HepG2 (cell line): ENCODE data around the gene KCNJ14. TPM values are rescaled to one million over a fixed set of nuclear protein-coding genes. Genes with fewer than 3 reads are reported as not detected.
A peak's percentile ranks its signal among the peaks of the same experiment; 100 is the strongest.

ENCODE experiments used
- ATAC-seq: fragments of 200-7000 bp; cut with Tn5 transposase; 3 replicates; pipeline ENCODE4 v1.9.1; 2020; ENCODE audit warnings: mild to moderate bottlenecking, moderate library complexity
- BruUV-seq: library from RNA; stranded (reverse); fragments of 400-500 nt; replicated peaks from 2 replicates; lab custom pipeline; 2021; lab: Mats Ljungman, UMichigan
- CTCF ChIA-PET: fragments of 300-600 bp; formaldehyde crosslinking; extraction: SDS; loops from one replicate; lab custom pipeline; 2021; ENCODE audit warnings: low total read pairs, inconsistent platforms, low intra/inter-chr PET ratio; lab: Yijun Ruan, JAX
- POLR2A ChIA-PET: fragments of 350-600 bp; sonication (Branson Sonifier 250); formaldehyde crosslinking; loops from one replicate; lab custom pipeline; 2020; ENCODE audit warnings: antibody characterized with exemption, inconsistent platforms; lab: Yijun Ruan, JAX
- DNase-seq: peaks from one replicate; pipeline ENCODE4 v3.0.0-alpha.2; 2015; ENCODE audit warnings: low spot score
- FAIRE-seq: peaks from 3 replicates; lab custom pipeline; 2011; peaks lifted over from hg19 to GRCh38; lab: Jason Lieb, UNC
- H2AFZ ChIP-seq: one replicate; pipeline ENCODE4 v1.6.1; 2011; ENCODE audit warnings: low read length, inconsistent platforms
- H3K27ac ChIP-seq: fragments of 300-600 bp; 3 replicates; pipeline ENCODE4 v1.8.0; 2011; ENCODE audit warnings: mixed run types, mild to moderate bottlenecking, mixed read lengths, low read length, inconsistent platforms; ENCODE audit not compliant: insufficient read depth; ENCODE audit errors: extremely low read length
- H3K27me3 ChIP-seq, 2 experiments: fragments of 200-600 bp in 1 of 2; 2 replicates in 1 of 2; 3 replicates in 1 of 2; pipeline versions ENCODE4 v1.6.0 to v1.8.0; 2011; ENCODE audit warnings: low read length in 2 of 2, mild to moderate bottlenecking in 2 of 2, moderate library complexity in 2 of 2, inconsistent platforms in 1 of 2; ENCODE audit not compliant: insufficient read depth in 2 of 2, control insufficient read depth in 1 of 2
- H3K36me3 ChIP-seq, 2 experiments: fragments of 200-600 bp in 1 of 2; replicated peaks in 1 of 2; 2 replicates in 1 of 2; 3 replicates in 1 of 2; pipeline versions ENCODE4 v1.5.1 to v1.8.0; 2011; ENCODE audit warnings: low read length in 2 of 2, inconsistent platforms in 1 of 2; ENCODE audit not compliant: insufficient read depth in 2 of 2, control insufficient read depth in 1 of 2
- H3K4me1 ChIP-seq: 2 replicates; pipeline ENCODE4 v1.5.1; 2012; ENCODE audit warnings: low read length, inconsistent platforms; ENCODE audit not compliant: insufficient read depth
- H3K4me2 ChIP-seq: 2 replicates; pipeline ENCODE4 v1.6.0; 2011; ENCODE audit warnings: low read depth, low read length, inconsistent platforms
- H3K4me3 ChIP-seq, 3 experiments: fragments of 200-600 bp in 1 of 3; sonication (generic), shearing (Covaris generic) in 1 of 3; replicated peaks in 1 of 3; 2 replicates each; pipeline ENCODE4 v1.5.1; 2011 to 2016; ENCODE audit warnings: low read length in 3 of 3, inconsistent platforms in 2 of 3, low read depth in 2 of 3, mild to moderate bottlenecking in 2 of 3, control low read depth in 1 of 3, mixed read lengths in 1 of 3; ENCODE audit not compliant: insufficient read depth in 1 of 3
- H3K79me2 ChIP-seq: one replicate; pipeline ENCODE4 v1.6.1; 2011; ENCODE audit warnings: low read length, inconsistent platforms; ENCODE audit not compliant: insufficient read depth
- H3K9ac ChIP-seq: 2 replicates; pipeline ENCODE4 v1.6.0; 2011; ENCODE audit warnings: mild to moderate bottlenecking, low read depth, low read length, inconsistent platforms; ENCODE audit not compliant: insufficient read depth
- H3K9me3 ChIP-seq: 2 replicates; pipeline ENCODE4 v1.5.1; 2012; ENCODE audit warnings: mild to moderate bottlenecking, low read length
- H4K20me1 ChIP-seq: 2 replicates; pipeline ENCODE4 v1.6.0; 2011; ENCODE audit warnings: inconsistent platforms, mild to moderate bottlenecking, low read length, moderate library complexity; ENCODE audit not compliant: insufficient read depth
- EP300 ChIP-seq, 3 experiments: sonication (generic) in 1 of 3; formaldehyde crosslinking in 1 of 3; IDR thresholded peaks; 2 replicates each; pipeline versions ENCODE4 v1.5.1 to v1.6.1; 2011 to 2020; ENCODE audit warnings: low read depth in 2 of 3, low read length in 2 of 3, borderline replicate concordance in 1 of 3, improper control_type of control experiment in 1 of 3, mild to moderate bottlenecking in 1 of 3, missing genetic modification reagents in 1 of 3, moderate library complexity in 1 of 3
- FIP1L1 ChIP-seq: fragments of 200-400 bp; formaldehyde crosslinking; IDR thresholded peaks from 2 replicates; pipeline ENCODE4 v1.6.1; 2018; ENCODE audit warnings: low read depth, mild to moderate bottlenecking, low read length, moderate library complexity, borderline replicate concordance; ENCODE audit not compliant: insufficient read depth
- FOXA1 ChIP-seq, 2 experiments: fragments of 450-650 bp in 1 of 2; sonication (generic) in 1 of 2; formaldehyde crosslinking in 1 of 2; IDR thresholded peaks; 2 replicates each; pipeline versions ENCODE4 v1.4.0 to v1.6.1; 2016 to 2020; ENCODE audit warnings: missing genetic modification reagents in 1 of 2
- GATAD1 ChIP-seq: IDR thresholded peaks from 2 replicates; pipeline ENCODE4 v1.6.1; 2016; ENCODE audit warnings: missing genetic modification reagents, missing compliant biosample characterization
- MIER3 ChIP-seq: IDR thresholded peaks from 2 replicates; pipeline ENCODE4 v1.6.1; 2016; ENCODE audit warnings: missing compliant biosample characterization, borderline replicate concordance
- MXD4 ChIP-seq: IDR thresholded peaks from 2 replicates; pipeline ENCODE4 v1.6.1; 2016; ENCODE audit warnings: mild to moderate bottlenecking, missing biosample characterization, missing genetic modification reagents
- NR2F6 ChIP-seq, 2 experiments: IDR thresholded peaks; 2 replicates each; pipeline ENCODE4 v1.6.1; 2016; ENCODE audit warnings: antibody characterized with exemption in 1 of 2, mild to moderate bottlenecking in 1 of 2
- PATZ1 ChIP-seq: sonication (generic); formaldehyde crosslinking; IDR thresholded peaks from 2 replicates; pipeline ENCODE4 v1.4.0; 2020; ENCODE audit warnings: missing genetic modification reagents
- SMC3 ChIP-seq: IDR thresholded peaks from 2 replicates; pipeline ENCODE4 v1.6.1; 2011; ENCODE audit warnings: low read length, improper control_type of control experiment
- STAG1 ChIP-seq: sonication (generic); formaldehyde crosslinking; IDR thresholded peaks from 2 replicates; pipeline ENCODE4 v1.4.0; 2020; ENCODE audit warnings: missing genetic modification reagents
- SYNCRIP ChIP-seq: fragments of 200-400 bp; formaldehyde crosslinking; IDR thresholded peaks from 2 replicates; pipeline ENCODE4 v1.6.1; 2018; ENCODE audit warnings: mild to moderate bottlenecking, low read depth, low read length; ENCODE audit not compliant: insufficient read depth
- THAP7 ChIP-seq: sonication (generic); formaldehyde crosslinking; IDR thresholded peaks from 2 replicates; pipeline ENCODE4 v1.8.1; 2023; ENCODE audit warnings: mild to moderate bottlenecking, missing genetic modification reagents
- ZC3H4 ChIP-seq: sonication (generic); formaldehyde crosslinking; IDR thresholded peaks from 2 replicates; pipeline ENCODE4 v1.4.0; 2020; ENCODE audit warnings: missing genetic modification reagents, borderline replicate concordance
- ZNF431 ChIP-seq: sonication (generic); formaldehyde crosslinking; IDR thresholded peaks from 2 replicates; pipeline ENCODE4 v1.9.0; 2022; ENCODE audit warnings: missing genetic modification reagents, low read depth, mild to moderate bottlenecking, borderline replicate concordance
- ZNF484 ChIP-seq: sonication (generic); formaldehyde crosslinking; IDR thresholded peaks from 2 replicates; pipeline ENCODE4 v1.5.1; 2020; ENCODE audit warnings: mild to moderate bottlenecking, low read depth, missing genetic modification reagents, borderline replicate concordance
- ZNF770 ChIP-seq: sonication (generic); formaldehyde crosslinking; IDR thresholded peaks from 2 replicates; pipeline ENCODE4 v1.5.0; 2020; ENCODE audit warnings: mild to moderate bottlenecking, missing genetic modification reagents
- ZNF841 ChIP-seq: sonication (generic); formaldehyde crosslinking; IDR thresholded peaks from 2 replicates; pipeline ENCODE4 v1.8.1; 2023; ENCODE audit warnings: missing genetic modification reagents, borderline replicate concordance
- WGBS: methylation state at CpG from one replicate; pipeline ENCODE4 v1.1.6; 2017; ENCODE audit warnings: low lambda C conversion rate; 5-methylcytosine and 5-hydroxymethylcytosine counted together
- in situ Hi-C: cut with HindIII; loops from 2 replicates; pipeline ENCODE4 v1.10.0; 2017; ENCODE audit warnings: low pct_unique_long_range_greater_than_20kb; ENCODE audit not compliant: extremely low pct_ligation_motif_present
- intact Hi-C: fragments of 100-400 bp; cut with micrococcal nuclease; formaldehyde crosslinking; loops from one replicate; pipeline ENCODE4 v1.10.0; 2022; ENCODE audit not compliant: unreplicated experiment
- polyA plus RNA-seq, 8 experiments: library from polyadenylated mRNA; depleted of rRNA in 3 of 8; stranded (reverse) in 7 of 8; unstranded in 1 of 8; fragments of >200 nt; fragmentation: Illumina TruSeq in 4 of 8; extraction: Trizol in 4 of 8; gene quantifications; 2 replicates each; pipeline versions ENCODE4 v1.2.1 to v1.2.3, GENCODE V29; 2011 to 2016; ENCODE audit warnings: low read depth in 4 of 8, missing spikeins in 1 of 8, mixed read lengths in 1 of 8; ENCODE audit not compliant: insufficient read depth in 1 of 8
- total RNA-seq, 5 experiments: library from RNA; depleted of rRNA; stranded (reverse); fragments of >200 nt; fragmentation: Illumina TruSeq; extraction: Trizol; gene quantifications; 2 replicates each; pipeline ENCODE4 v1.2.3, GENCODE V29; 2016; ENCODE audit warnings: low read depth in 1 of 5

The KCNJ14 gene
- total and polyA plus RNA-seq, 2 of the 13 experiments (the other 11 are each of a cell fraction or from before 2014, with no cell fraction given), result 0.20 to 0.51 TPM

- ATAC-seq, result peak; percentile 89
- DNase-seq, result peak; percentile 96
- Histone ChIP-seq H3K36me3 (peaks cover 11 to 35% of the 10 kb centered on the region in 2 experiments; a peak in 4 of 5 replicates), H3K79me2 (peaks cover 17% of the 10 kb centered on the region), H4K20me1 (no peaks in the 10 kb centered on the region), H3K27ac (peak within 1 kb of the TSS; percentile 71), H3K9ac (peak within 1 kb of the TSS; percentile 90), H3K4me3 (peak within 1 kb of the TSS; percentile 77 to 95 (median 80)), H3K27me3 (no peaks in the 10 kb centered on the region; a peak in 1 of 5 replicates), H3K4me2 (peak within 1 kb of the TSS; percentile 96), H3K4me1 (peaks cover 22% of the 10 kb centered on the region), H2AFZ (peak within 1 kb of the TSS; percentile 80), H3K9me3 (no peaks in the 10 kb centered on the region)
- ChIA-PET CTCF (interaction anchor here (1.2 to 1.4 kb wide), 3 partner anchors 113 to 138 kb away, joined by 3 to 6 read pairs (median 3); no protein-coding TSS in a partner anchor), POLR2A (interaction anchor here (0.6 to 2.4 kb wide), 9 partner anchors 22 to 173 kb away, joined by 3 to 9 read pairs (median 3); partner anchors contain the start of genes KDELR1, RPL18 and SPHK2)
- in situ Hi-C loops, result no loop called here
- BruUV-seq, result TSS peak; percentile 79
- FAIRE-seq, result peak; percentile 54
- intact Hi-C loops, result loop anchor here (1.0 to 10.0 kb wide), 2 partner anchors 23 to 91 kb away; partner anchors contain the start of gene CYTH2
- WGBS, result 2% methylated on average over 29 of the region's 61 CpGs
- TF ChIP-seq NR2F6 (IDR thresholded peaks at IDR 0.05), result no peak
- no peak for TF ChIP-seq NR2F6 (CRISPR knock-in tag; IDR thresholded peaks at IDR 0.05)
- TF ChIP-seq ZNF484, result no peak
- no peak for TF ChIP-seq STAG1 (CRISPR knock-in tag)
- TF ChIP-seq PATZ1, result no peak
- no peak for TF ChIP-seq ZNF431 (CRISPR knock-in tag)
- TF ChIP-seq ZNF841 (CRISPR knock-in tag), result no peak
- TF ChIP-seq SYNCRIP, result no peak
- peak; percentile 98 for TF ChIP-seq MXD4 (CRISPR knock-in tag)
- TF ChIP-seq MIER3 (CRISPR knock-in tag), result no peak
- TF ChIP-seq FOXA1 (IDR thresholded peaks at IDR 0.05), result no peak
- TF ChIP-seq FOXA1 (CRISPR knock-in tag; IDR thresholded peaks at IDR 0.05), result no peak
- TF ChIP-seq SMC3, result no peak
- no peak for TF ChIP-seq THAP7 (CRISPR knock-in tag)
- TF ChIP-seq ZC3H4 (CRISPR knock-in tag), result no peak
- no peak for TF ChIP-seq FIP1L1
- no peak for TF ChIP-seq ZNF770 (CRISPR knock-in tag)
- peak; percentile 97 for TF ChIP-seq GATAD1 (CRISPR knock-in tag)
- TF ChIP-seq EP300 (IDR thresholded peaks at IDR 0.05; ENCODE audit: low read depth in 2 of 2, low read length in 2 of 2), result no peak
- no peak for TF ChIP-seq EP300 (CRISPR knock-in tag; IDR thresholded peaks at IDR 0.05; ENCODE audit: borderline replicate concordance)
These were observed 9.5 kb upstream of the KCNJ14 start, which contains the start of gene GRWD1 for GRCh38 chr19:48445606-48446481. GRWD1 (plus strand) TSS chr19:48445983; CDS start chr19:48446006, 23 bp downstream.
